Ovary (tissue), 3 donors: Measurements from ENCODE around the gene DCP1B.

Experiments used
- EP300 ChIP-seq: sonication (generic); formaldehyde crosslinking; IDR thresholded peaks from one replicate; pipeline ENCODE4 v1.6.1; 2017; ENCODE audit warnings: antibody characterized with exemption
- POLR2A ChIP-seq: fragments of 450-650 bp; IDR thresholded peaks from one replicate; pipeline ENCODE4 v1.6.1; 2017; ENCODE audit warnings: antibody characterized with exemption, mild to moderate bottlenecking, moderate library complexity
- TF ChIP-seq, protein P1 (sequence below), 3 donors: fragments of 450-650 bp in 2 of 3; fragments of 200-600 bp in 1 of 3; IDR thresholded peaks; one replicate each; pipeline versions ENCODE4 v1.5.1 to v1.8.0; 2016 to 2022; ENCODE audit warnings: antibody characterized with exemption in 3 of 3, mild to moderate bottlenecking in 1 of 3
- donor health status: DM: no; HTN: no; CAD: no.

DNA sequence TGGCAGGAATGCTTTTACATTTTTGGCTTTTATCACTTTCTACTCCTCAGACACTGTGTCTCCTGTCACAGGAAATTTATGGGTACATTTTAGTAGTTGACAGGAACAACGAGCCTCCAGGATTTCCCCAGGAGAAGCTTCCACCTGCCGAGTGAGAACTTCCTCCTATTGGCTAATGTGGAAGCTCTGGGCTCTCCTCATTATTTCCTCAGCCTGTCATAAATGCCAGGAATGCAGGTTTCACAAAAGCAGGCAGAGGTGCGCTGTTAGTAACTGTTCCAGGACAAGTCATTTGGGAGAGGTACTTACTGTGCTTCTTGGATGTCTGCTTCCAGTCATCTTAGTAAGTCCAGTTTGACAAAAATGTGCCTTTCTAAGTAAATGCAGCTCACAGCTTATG is 19.1 kb upstream of the DCP1B start:
- TF ChIP-seq, protein P1, sequence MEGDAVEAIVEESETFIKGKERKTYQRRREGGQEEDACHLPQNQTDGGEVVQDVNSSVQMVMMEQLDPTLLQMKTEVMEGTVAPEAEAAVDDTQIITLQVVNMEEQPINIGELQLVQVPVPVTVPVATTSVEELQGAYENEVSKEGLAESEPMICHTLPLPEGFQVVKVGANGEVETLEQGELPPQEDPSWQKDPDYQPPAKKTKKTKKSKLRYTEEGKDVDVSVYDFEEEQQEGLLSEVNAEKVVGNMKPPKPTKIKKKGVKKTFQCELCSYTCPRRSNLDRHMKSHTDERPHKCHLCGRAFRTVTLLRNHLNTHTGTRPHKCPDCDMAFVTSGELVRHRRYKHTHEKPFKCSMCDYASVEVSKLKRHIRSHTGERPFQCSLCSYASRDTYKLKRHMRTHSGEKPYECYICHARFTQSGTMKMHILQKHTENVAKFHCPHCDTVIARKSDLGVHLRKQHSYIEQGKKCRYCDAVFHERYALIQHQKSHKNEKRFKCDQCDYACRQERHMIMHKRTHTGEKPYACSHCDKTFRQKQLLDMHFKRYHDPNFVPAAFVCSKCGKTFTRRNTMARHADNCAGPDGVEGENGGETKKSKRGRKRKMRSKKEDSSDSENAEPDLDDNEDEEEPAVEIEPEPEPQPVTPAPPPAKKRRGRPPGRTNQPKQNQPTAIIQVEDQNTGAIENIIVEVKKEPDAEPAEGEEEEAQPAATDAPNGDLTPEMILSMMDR (IDR thresholded peaks at IDR 0.05) = no peak
- TF ChIP-seq POLR2A = no peak
- no peak for TF ChIP-seq EP300
